ENCODE results near the gene FGD6.

The FGD6 gene

GRCh38 chr12:95230313-95230712 lies 13.0 kb upstream of the FGD6 start:
- H3K4me2 ChIP-seq (ENCODE audit: low read length), result no peak overlapping the region
- H2BK5ac ChIP-seq (ENCODE audit: low read depth, low read length, poor library complexity), result no peak overlapping the region
- H4K12ac ChIP-seq (ENCODE audit: low read depth, low read length), result no peak overlapping the region
- H3K4me3 ChIP-seq (ENCODE audit: low read depth, low read length), result no peak overlapping the region
- H4K91ac ChIP-seq (ENCODE audit: low read depth, low read length), result no peak overlapping the region
- H3K79me1 ChIP-seq (ENCODE audit: low read length), result no peaks in the 10 kb centered on the region
- H2BK120ac ChIP-seq (ENCODE audit: insufficient read depth, low read length, poor library complexity), result no peak overlapping the region
- H3K23ac ChIP-seq (ENCODE audit: low read length), result no peak overlapping the region
- peaks cover 0 to 3% of the 10 kb centered on the region in 2 experiments for H3K36me3 ChIP-seq (ENCODE audit: control insufficient read depth in 1 of 2, insufficient read depth in 2 of 2, low read length in 2 of 2)
- H3K9ac ChIP-seq (ENCODE audit: low read length), result no peak overlapping the region
- H3K9me3 ChIP-seq (ENCODE audit: insufficient read depth, low read depth, low read length), result no peaks in the 10 kb centered on the region
- H2AK5ac ChIP-seq (ENCODE audit: low read length), result no peak overlapping the region
- H3K4ac ChIP-seq (ENCODE audit: low read depth, low read length), result no peak overlapping the region
- no peak overlapping the region for H3K18ac ChIP-seq (ENCODE audit: low read length)
- H4K8ac ChIP-seq (ENCODE audit: low read depth, low read length), result no peak overlapping the region
- peaks cover 3% of the 10 kb centered on the region for H3K79me2 ChIP-seq (ENCODE audit: control insufficient read depth, insufficient read depth, low read length, poor library complexity)
- no peaks in the 10 kb centered on the region for H3K4me1 ChIP-seq (ENCODE audit: control insufficient read depth in 1 of 2, insufficient read depth in 2 of 2, low read length in 2 of 2)
- no peak overlapping the region for H2AFZ ChIP-seq (ENCODE audit: insufficient read depth, low read length, poor library complexity)
- H3K27me3 ChIP-seq (ENCODE audit: insufficient read depth, low read length), result no peaks in the 10 kb centered on the region
- H2BK12ac ChIP-seq (ENCODE audit: low read length), result no peak overlapping the region
- no peak overlapping the region for H3K14ac ChIP-seq (ENCODE audit: low read length)
- DNase-seq, result no peak
- H3K27ac ChIP-seq (ENCODE audit: low read depth, low read length), result no peak overlapping the region

GRCh38 chr12:95229636-95230035 lies 12.4 kb upstream of the FGD6 start:
- no peak overlapping the region for H2BK12ac ChIP-seq (ENCODE audit: low read length)
- no peak overlapping the region for H4K91ac ChIP-seq (ENCODE audit: low read depth, low read length)
- H3K36me3 ChIP-seq (ENCODE audit: control insufficient read depth in 1 of 2, insufficient read depth in 2 of 2, low read length in 2 of 2), result peaks cover 3 to 6% of the 10 kb centered on the region in 2 experiments
- no peak overlapping the region for H3K4me3 ChIP-seq (ENCODE audit: low read depth, low read length)
- no peak overlapping the region for H3K18ac ChIP-seq (ENCODE audit: low read length)
- H2AK5ac ChIP-seq (ENCODE audit: low read length), result no peak overlapping the region
- no peak overlapping the region for H3K9ac ChIP-seq (ENCODE audit: low read length)
- no peak overlapping the region for H3K27ac ChIP-seq (ENCODE audit: low read depth, low read length)
- H2BK120ac ChIP-seq (ENCODE audit: insufficient read depth, low read length, poor library complexity), result no peak overlapping the region
- no peak overlapping the region for H3K14ac ChIP-seq (ENCODE audit: low read length)
- H3K79me1 ChIP-seq (ENCODE audit: low read length), result no peaks in the 10 kb centered on the region
- no peak overlapping the region for H2AFZ ChIP-seq (ENCODE audit: insufficient read depth, low read length, poor library complexity)
- H3K9me3 ChIP-seq (ENCODE audit: insufficient read depth, low read depth, low read length), result no peaks in the 10 kb centered on the region
- H3K27me3 ChIP-seq (ENCODE audit: insufficient read depth, low read length), result no peaks in the 10 kb centered on the region
- peaks cover 3% of the 10 kb centered on the region for H3K79me2 ChIP-seq (ENCODE audit: control insufficient read depth, insufficient read depth, low read length, poor library complexity)
- no peak overlapping the region for H2BK5ac ChIP-seq (ENCODE audit: low read depth, low read length, poor library complexity)
- H4K8ac ChIP-seq (ENCODE audit: low read depth, low read length), result no peak overlapping the region
- no peak overlapping the region for H4K12ac ChIP-seq (ENCODE audit: low read depth, low read length)
- H3K4me2 ChIP-seq (ENCODE audit: low read length), result no peak overlapping the region
- H3K4ac ChIP-seq (ENCODE audit: low read depth, low read length), result peak overlapping the region; percentile 89
- H3K23ac ChIP-seq (ENCODE audit: low read length), result no peak overlapping the region
- DNase-seq, result no peak
- WGBS (ENCODE audit: extremely low coverage, insufficient coverage, insufficient read length), result no CpG with 5 or more reads among the region's 7 CpGs
- H3K4me1 ChIP-seq (ENCODE audit: control insufficient read depth in 1 of 2, insufficient read depth in 2 of 2, low read length in 2 of 2), result no peaks in the 10 kb centered on the region

- no peak overlapping the region for H2BK120ac ChIP-seq (ENCODE audit: insufficient read depth, low read length, poor library complexity)
- no peak overlapping the region for H2AK5ac ChIP-seq (ENCODE audit: low read length)
- H3K79me2 ChIP-seq (ENCODE audit: control insufficient read depth, insufficient read depth, low read length, poor library complexity), result peaks cover 5% of the 10 kb centered on the region
- no peak overlapping the region for H3K4me3 ChIP-seq (ENCODE audit: low read depth, low read length)
- H3K23ac ChIP-seq (ENCODE audit: low read length), result no peak overlapping the region
- H3K27ac ChIP-seq (ENCODE audit: low read depth, low read length), result no peak overlapping the region
- no peak overlapping the region for H3K18ac ChIP-seq (ENCODE audit: low read length)
- H3K36me3 ChIP-seq (ENCODE audit: control insufficient read depth in 1 of 2, insufficient read depth in 2 of 2, low read length in 2 of 2), result peaks cover 0 to 9% of the 10 kb centered on the region in 2 experiments
- H2AFZ ChIP-seq (ENCODE audit: insufficient read depth, low read length, poor library complexity), result no peak overlapping the region
- H3K4me1 ChIP-seq (ENCODE audit: control insufficient read depth in 1 of 2, insufficient read depth in 2 of 2, low read length in 2 of 2), result peaks cover 5% of the 10 kb centered on the region in 2 experiments
- no peak overlapping the region for H4K91ac ChIP-seq (ENCODE audit: low read depth, low read length)
- no peaks in the 10 kb centered on the region for H3K79me1 ChIP-seq (ENCODE audit: low read length)
- no peak overlapping the region for H2BK12ac ChIP-seq (ENCODE audit: low read length)
- H2BK5ac ChIP-seq (ENCODE audit: low read depth, low read length, poor library complexity), result no peak overlapping the region
- no CpG with 5 or more reads among the region's 2 CpGs for WGBS (ENCODE audit: extremely low coverage, insufficient coverage, insufficient read length)
- no peaks in the 10 kb centered on the region for H3K27me3 ChIP-seq (ENCODE audit: insufficient read depth, low read length)
- H4K12ac ChIP-seq (ENCODE audit: low read depth, low read length), result no peak overlapping the region
- no peaks in the 10 kb centered on the region for H3K9me3 ChIP-seq (ENCODE audit: insufficient read depth, low read depth, low read length)
- no peak overlapping the region for H3K4me2 ChIP-seq (ENCODE audit: low read length)
- no peak overlapping the region for H3K4ac ChIP-seq (ENCODE audit: low read depth, low read length)
- no peak for DNase-seq
- no peak overlapping the region for H4K8ac ChIP-seq (ENCODE audit: low read depth, low read length)
- no peak overlapping the region for H3K9ac ChIP-seq (ENCODE audit: low read length)
- H3K14ac ChIP-seq (ENCODE audit: low read length), result no peak overlapping the region
Measured at GRCh38 chr12:95228617-95229016, 11.3 kb upstream of the FGD6 start.

GRCh38 chr12:95227818-95228356 lies 10.6 kb upstream of the FGD6 start:
- peaks cover 5% of the 10 kb centered on the region for H3K79me2 ChIP-seq (ENCODE audit: control insufficient read depth, insufficient read depth, low read length, poor library complexity)
- H4K91ac ChIP-seq (ENCODE audit: low read depth, low read length), result no peak overlapping the region
- no peak overlapping the region for H3K18ac ChIP-seq (ENCODE audit: low read length)
- no peak overlapping the region for H4K8ac ChIP-seq (ENCODE audit: low read depth, low read length)
- H3K4me3 ChIP-seq (ENCODE audit: low read depth, low read length), result no peak overlapping the region
- H3K9ac ChIP-seq (ENCODE audit: low read length), result no peak overlapping the region
- no peaks in the 10 kb centered on the region for H3K79me1 ChIP-seq (ENCODE audit: low read length)
- no peak overlapping the region for H3K27ac ChIP-seq (ENCODE audit: low read depth, low read length)
- H3K9me3 ChIP-seq (ENCODE audit: insufficient read depth, low read depth, low read length), result no peaks in the 10 kb centered on the region
- DNase-seq, result no peak
- no peak overlapping the region for H2BK120ac ChIP-seq (ENCODE audit: insufficient read depth, low read length, poor library complexity)
- WGBS (ENCODE audit: extremely low coverage, insufficient coverage, insufficient read length), result no CpG with 5 or more reads among the region's 3 CpGs
- H3K4ac ChIP-seq (ENCODE audit: low read depth, low read length), result no peak overlapping the region
- peaks cover 0 to 9% of the 10 kb centered on the region in 2 experiments for H3K36me3 ChIP-seq (ENCODE audit: control insufficient read depth in 1 of 2, insufficient read depth in 2 of 2, low read length in 2 of 2)
- no peak overlapping the region for H3K4me2 ChIP-seq (ENCODE audit: low read length)
- H3K27me3 ChIP-seq (ENCODE audit: insufficient read depth, low read length), result no peaks in the 10 kb centered on the region
- no peak overlapping the region for H3K14ac ChIP-seq (ENCODE audit: low read length)
- H4K12ac ChIP-seq (ENCODE audit: low read depth, low read length), result no peak overlapping the region
- H3K4me1 ChIP-seq (ENCODE audit: control insufficient read depth in 1 of 2, insufficient read depth in 2 of 2, low read length in 2 of 2), result peaks cover 5% of the 10 kb centered on the region in 2 experiments
- no peak overlapping the region for H2AK5ac ChIP-seq (ENCODE audit: low read length)
- H2BK12ac ChIP-seq (ENCODE audit: low read length), result no peak overlapping the region
- no peak overlapping the region for H2AFZ ChIP-seq (ENCODE audit: insufficient read depth, low read length, poor library complexity)
- H2BK5ac ChIP-seq (ENCODE audit: low read depth, low read length, poor library complexity), result no peak overlapping the region
- no peak overlapping the region for H3K23ac ChIP-seq (ENCODE audit: low read length)
